ENCODE data around the gene CTAGE9.

The CTAGE9 gene

GRCh38 chr6:131692031-131692430 is 18.8 kb downstream of the CTAGE9 start:
- no peak for ATAC-seq
- TF ChIP-seq BACH2 (CRISPR knock-in tag; IDR thresholded peaks at IDR 0.05; ENCODE audit: borderline replicate concordance), result no peak
- no peak for TF ChIP-seq TCF4 (CRISPR knock-in tag; IDR thresholded peaks at IDR 0.05; ENCODE audit: borderline replicate concordance)
- TF ChIP-seq OSR1 (CRISPR knock-in tag; IDR thresholded peaks at IDR 0.05), result no peak
- no peak for TF ChIP-seq CSDC2 (CRISPR knock-in tag; IDR thresholded peaks at IDR 0.05)
- TF ChIP-seq PATZ1 (CRISPR knock-in tag; IDR thresholded peaks at IDR 0.05; ENCODE audit: borderline replicate concordance), result no peak
- TF ChIP-seq PPARA (CRISPR knock-in tag; IDR thresholded peaks at IDR 0.05; ENCODE audit: borderline replicate concordance), result no peak
- TF ChIP-seq CSRNP3 (CRISPR knock-in tag; IDR thresholded peaks at IDR 0.05), result no peak

GRCh38 chr6:131688286-131688685 is 22.5 kb downstream of the CTAGE9 start:
- no peak for ATAC-seq
- TF ChIP-seq GLIS3 (CRISPR knock-in tag; IDR thresholded peaks at IDR 0.05), result no peak
- no peak for TF ChIP-seq OSR1 (CRISPR knock-in tag; IDR thresholded peaks at IDR 0.05)
- no peak for TF ChIP-seq ISL1 (CRISPR knock-in tag; IDR thresholded peaks at IDR 0.05)
- no peak for TF ChIP-seq ESRRG (CRISPR knock-in tag; IDR thresholded peaks at IDR 0.05)
- no peak for TF ChIP-seq CREB5 (CRISPR knock-in tag; IDR thresholded peaks at IDR 0.05; ENCODE audit: low read depth)
- no peak for TF ChIP-seq PPARA (CRISPR knock-in tag; IDR thresholded peaks at IDR 0.05; ENCODE audit: borderline replicate concordance)
- no peak for TF ChIP-seq ZNF565 (CRISPR knock-in tag; conservative IDR thresholded peaks at IDR 0.05; ENCODE audit: low read depth)
- no peak for TF ChIP-seq RARB (CRISPR knock-in tag; IDR thresholded peaks at IDR 0.05)
- no peak for TF ChIP-seq ZC3H10 (CRISPR knock-in tag; IDR thresholded peaks at IDR 0.05)
- no peak for TF ChIP-seq TSHZ2 (CRISPR knock-in tag; IDR thresholded peaks at IDR 0.05)
- no peak for TF ChIP-seq POU6F1 (CRISPR knock-in tag; IDR thresholded peaks at IDR 0.05; ENCODE audit: borderline replicate concordance, low read depth)
- TF ChIP-seq TCF4 (CRISPR knock-in tag; IDR thresholded peaks at IDR 0.05; ENCODE audit: borderline replicate concordance), result no peak
- no peak for TF ChIP-seq ZFP3 (CRISPR knock-in tag; IDR thresholded peaks at IDR 0.05)
- no peak for TF ChIP-seq SNAI2 (CRISPR knock-in tag; IDR thresholded peaks at IDR 0.05)
- no peak for TF ChIP-seq ZNF70 (CRISPR knock-in tag; IDR thresholded peaks at IDR 0.05)
- TF ChIP-seq ZFP30 (CRISPR knock-in tag; IDR thresholded peaks at IDR 0.05), result no peak
- no peak for TF ChIP-seq TOX (CRISPR knock-in tag; IDR thresholded peaks at IDR 0.05; ENCODE audit: borderline replicate concordance)
- no peak for TF ChIP-seq BACH2 (CRISPR knock-in tag; IDR thresholded peaks at IDR 0.05; ENCODE audit: borderline replicate concordance)
- TF ChIP-seq CSDC2 (CRISPR knock-in tag; IDR thresholded peaks at IDR 0.05), result no peak

GRCh38 chr6:131687022-131687421 is 23.8 kb downstream of the CTAGE9 start:
- ATAC-seq, result no peak
- no peak for TF ChIP-seq ZFP3 (CRISPR knock-in tag; IDR thresholded peaks at IDR 0.05)
- no peak for TF ChIP-seq TCF4 (CRISPR knock-in tag; IDR thresholded peaks at IDR 0.05; ENCODE audit: borderline replicate concordance)
- no peak for TF ChIP-seq PPARA (CRISPR knock-in tag; IDR thresholded peaks at IDR 0.05; ENCODE audit: borderline replicate concordance)
- no peak for TF ChIP-seq TOX (CRISPR knock-in tag; IDR thresholded peaks at IDR 0.05; ENCODE audit: borderline replicate concordance)
- TF ChIP-seq ZNF565 (CRISPR knock-in tag; conservative IDR thresholded peaks at IDR 0.05; ENCODE audit: low read depth), result no peak
- TF ChIP-seq POU6F1 (CRISPR knock-in tag; IDR thresholded peaks at IDR 0.05; ENCODE audit: borderline replicate concordance, low read depth), result no peak
- no peak for TF ChIP-seq RARB (CRISPR knock-in tag; IDR thresholded peaks at IDR 0.05)
- TF ChIP-seq TSHZ2 (CRISPR knock-in tag; IDR thresholded peaks at IDR 0.05), result no peak
- no peak for TF ChIP-seq PATZ1 (CRISPR knock-in tag; IDR thresholded peaks at IDR 0.05; ENCODE audit: borderline replicate concordance)
- no peak for TF ChIP-seq OSR1 (CRISPR knock-in tag; IDR thresholded peaks at IDR 0.05)
